ENCODE results near the gene DPYSL5. TPM values are rescaled to one million over a fixed set of nuclear protein-coding genes. Genes with fewer than 3 reads are reported as not detected.

DPYSL5 gene
- total and polyA plus RNA-seq, 2 of the 13 experiments (the other 11 are each of a cell fraction or from before 2014, with no cell fraction given): 0.15 TPM; not detected in 1

- TF ChIP-seq, protein P1, sequence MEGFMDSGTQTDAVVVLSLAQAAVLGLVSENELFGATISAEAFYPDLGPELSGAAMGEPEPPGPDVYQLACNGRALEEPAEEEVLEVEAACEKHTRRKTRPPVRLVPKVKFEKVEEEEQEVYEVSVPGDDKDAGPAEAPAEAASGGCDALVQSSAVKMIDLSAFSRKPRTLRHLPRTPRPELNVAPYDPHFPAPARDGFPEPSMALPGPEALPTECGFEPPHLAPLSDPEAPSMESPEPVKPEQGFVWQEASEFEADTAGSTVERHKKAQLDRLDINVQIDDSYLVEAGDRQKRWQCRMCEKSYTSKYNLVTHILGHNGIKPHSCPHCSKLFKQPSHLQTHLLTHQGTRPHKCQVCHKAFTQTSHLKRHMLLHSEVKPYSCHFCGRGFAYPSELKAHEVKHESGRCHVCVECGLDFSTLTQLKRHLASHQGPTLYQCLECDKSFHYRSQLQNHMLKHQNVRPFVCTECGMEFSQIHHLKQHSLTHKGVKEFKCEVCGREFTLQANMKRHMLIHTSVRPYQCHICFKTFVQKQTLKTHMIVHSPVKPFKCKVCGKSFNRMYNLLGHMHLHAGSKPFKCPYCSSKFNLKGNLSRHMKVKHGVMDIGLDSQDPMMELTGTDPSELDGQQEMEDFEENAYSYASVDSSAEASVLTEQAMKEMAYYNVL (CRISPR knock-in tag; IDR thresholded peaks at IDR 0.05; ENCODE audit: borderline replicate concordance): no peak
- TF ChIP-seq, protein P2, sequence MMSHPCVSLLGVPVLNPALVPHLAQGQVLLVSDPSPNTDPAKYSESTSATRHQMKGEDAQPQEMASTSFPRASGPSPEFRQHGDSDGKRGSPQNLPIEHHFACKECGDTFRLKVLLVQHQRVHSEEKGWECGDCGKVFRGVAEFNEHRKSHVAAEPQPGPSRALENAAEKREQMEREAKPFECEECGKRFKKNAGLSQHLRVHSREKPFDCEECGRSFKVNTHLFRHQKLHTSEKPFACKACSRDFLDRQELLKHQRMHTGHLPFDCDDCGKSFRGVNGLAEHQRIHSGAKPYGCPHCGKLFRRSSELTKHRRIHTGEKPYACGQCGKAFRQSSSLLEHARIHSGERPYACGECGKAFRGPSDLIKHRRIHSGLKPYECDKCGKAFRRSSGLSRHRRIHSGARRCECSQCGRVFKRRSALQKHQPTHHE (CRISPR knock-in tag; IDR thresholded peaks at IDR 0.05; ENCODE audit: borderline replicate concordance): no peak
- TF ChIP-seq AHR (CRISPR knock-in tag; IDR thresholded peaks at IDR 0.05) (peak; percentile 32; the same call in 1 of the 2 replicates), FOSL2 (CRISPR knock-in tag; IDR thresholded peaks at IDR 0.05) (peak; percentile 43), ZNF558 (CRISPR knock-in tag; IDR thresholded peaks at IDR 0.05; ENCODE audit: borderline replicate concordance) (no peak), ARNT2 (CRISPR knock-in tag; IDR thresholded peaks at IDR 0.05; ENCODE audit: low read depth) (peak; percentile 71; the same call in 1 of the 2 replicates), SSRP1 (CRISPR knock-in tag; IDR thresholded peaks at IDR 0.05) (no peak), HDAC1 (CRISPR knock-in tag; IDR thresholded peaks at IDR 0.05) (peak; percentile 21), MEIS2 (CRISPR knock-in tag; IDR thresholded peaks at IDR 0.05) (no peak), HNRNPLL (IDR thresholded peaks at IDR 0.05; ENCODE audit: low read depth, low read length, poor library complexity, severe bottlenecking) (peak; percentile 68), IRF2 (CRISPR knock-in tag; IDR thresholded peaks at IDR 0.05) (0 out of 2 replicates have a peak, but pooled peaks have one; percentile 5), TIGD3 (CRISPR knock-in tag; IDR thresholded peaks at IDR 0.05; ENCODE audit: borderline replicate concordance) (no peak), ARNTL (CRISPR knock-in tag; IDR thresholded peaks at IDR 0.05) (no peak), TGIF2 (CRISPR knock-in tag; IDR thresholded peaks at IDR 0.05) (0 out of 2 replicates have a peak, but pooled peaks have one; percentile 45), ZNF567 (CRISPR knock-in tag; IDR thresholded peaks at IDR 0.05; ENCODE audit: borderline replicate concordance) (0 out of 2 replicates have a peak, but pooled peaks have one; percentile 64), HOXA3 (CRISPR knock-in tag; IDR thresholded peaks at IDR 0.05) (0 out of 2 replicates have a peak, but pooled peaks have one; percentile 19), EEA1 (CRISPR knock-in tag; IDR thresholded peaks at IDR 0.05; ENCODE audit: borderline replicate concordance) (peak; percentile 68; the same call in 1 of the 2 replicates)
- TF ChIP-seq, protein P3, sequence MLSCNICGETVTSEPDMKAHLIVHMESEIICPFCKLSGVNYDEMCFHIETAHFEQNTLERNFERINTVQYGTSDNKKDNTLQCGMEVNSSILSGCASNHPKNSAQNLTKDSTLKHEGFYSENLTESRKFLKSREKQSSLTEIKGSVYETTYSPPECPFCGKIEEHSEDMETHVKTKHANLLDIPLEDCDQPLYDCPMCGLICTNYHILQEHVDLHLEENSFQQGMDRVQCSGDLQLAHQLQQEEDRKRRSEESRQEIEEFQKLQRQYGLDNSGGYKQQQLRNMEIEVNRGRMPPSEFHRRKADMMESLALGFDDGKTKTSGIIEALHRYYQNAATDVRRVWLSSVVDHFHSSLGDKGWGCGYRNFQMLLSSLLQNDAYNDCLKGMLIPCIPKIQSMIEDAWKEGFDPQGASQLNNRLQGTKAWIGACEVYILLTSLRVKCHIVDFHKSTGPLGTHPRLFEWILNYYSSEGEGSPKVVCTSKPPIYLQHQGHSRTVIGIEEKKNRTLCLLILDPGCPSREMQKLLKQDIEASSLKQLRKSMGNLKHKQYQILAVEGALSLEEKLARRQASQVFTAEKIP (CRISPR knock-in tag; IDR thresholded peaks at IDR 0.05; ENCODE audit: borderline replicate concordance): no peak
- TF ChIP-seq, protein P4, sequence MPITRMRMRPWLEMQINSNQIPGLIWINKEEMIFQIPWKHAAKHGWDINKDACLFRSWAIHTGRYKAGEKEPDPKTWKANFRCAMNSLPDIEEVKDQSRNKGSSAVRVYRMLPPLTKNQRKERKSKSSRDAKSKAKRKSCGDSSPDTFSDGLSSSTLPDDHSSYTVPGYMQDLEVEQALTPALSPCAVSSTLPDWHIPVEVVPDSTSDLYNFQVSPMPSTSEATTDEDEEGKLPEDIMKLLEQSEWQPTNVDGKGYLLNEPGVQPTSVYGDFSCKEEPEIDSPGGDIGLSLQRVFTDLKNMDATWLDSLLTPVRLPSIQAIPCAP (CRISPR knock-in tag; IDR thresholded peaks at IDR 0.05; ENCODE audit: low read depth): no peak
- TF ChIP-seq, protein P5, sequence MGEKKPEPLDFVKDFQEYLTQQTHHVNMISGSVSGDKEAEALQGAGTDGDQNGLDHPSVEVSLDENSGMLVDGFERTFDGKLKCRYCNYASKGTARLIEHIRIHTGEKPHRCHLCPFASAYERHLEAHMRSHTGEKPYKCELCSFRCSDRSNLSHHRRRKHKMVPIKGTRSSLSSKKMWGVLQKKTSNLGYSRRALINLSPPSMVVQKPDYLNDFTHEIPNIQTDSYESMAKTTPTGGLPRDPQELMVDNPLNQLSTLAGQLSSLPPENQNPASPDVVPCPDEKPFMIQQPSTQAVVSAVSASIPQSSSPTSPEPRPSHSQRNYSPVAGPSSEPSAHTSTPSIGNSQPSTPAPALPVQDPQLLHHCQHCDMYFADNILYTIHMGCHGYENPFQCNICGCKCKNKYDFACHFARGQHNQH (CRISPR knock-in tag; IDR thresholded peaks at IDR 0.05): peak; percentile 90; the same call in 1 of the 2 replicates
Measured at GRCh38 chr2:26970244-26970927, 122.5 kb downstream of the DPYSL5 start, which contains the start of gene MAPRE3 (continued).

Data from HepG2 (cell line).